ENCODE results near the gene NEU3. TPM values are rescaled to one million over a fixed set of nuclear protein-coding genes. Genes with fewer than 3 reads are reported as not detected.

NEU3 gene
- total and polyA plus RNA-seq, 2 of the 4 experiments (the other 2 are of a cell fraction) = 5.5 to 10.6 TPM

Small RNA genes lying within 50 kb of the gene (microRNA-seq; reads per million reads assigned to microRNA genes)
- gene RNU6-216P (ENCODE audit: insufficient read depth, insufficient read length) = not detected

Small RNA genes lying within 50 kb of the gene (small RNA-seq; reads per million reads assigned to genes)
- 0 to 1.8 (median 0.08) reads per million in 5 experiments for gene RNU6-216P

Other genes starting within 250 kb of the NEU3 start
- gene RNF169, start 240.1 kb upstream of the NEU3 start, total RNA-seq (2012; rRNA removed) = 23.3 and 28.1 TPM in 2 replicates
- gene RNF169, start 240.1 kb upstream of the NEU3 start, polyA plus RNA-seq (2012; rRNA removed) = 3.0 and 3.6 TPM in 2 replicates
- 5.0 and 6.3 TPM in 2 replicates for gene XRRA1, start 39.8 kb upstream of the NEU3 start, total RNA-seq (2012; rRNA removed)
- 4.5 and 5.4 TPM in 2 replicates for gene XRRA1, start 39.8 kb upstream of the NEU3 start, polyA plus RNA-seq (2012; rRNA removed)
- 13.3 and 15.4 TPM in 2 replicates for gene SPCS2, start 39.7 kb upstream of the NEU3 start, total RNA-seq (2012; rRNA removed)
- gene SPCS2, start 39.7 kb upstream of the NEU3 start, polyA plus RNA-seq (2012; rRNA removed) = 68.8 and 76.0 TPM in 2 replicates
- gene OR2AT4, start 107.9 kb downstream of the NEU3 start, total RNA-seq (2012; rRNA removed) = not detected in 2 replicates
- not detected in 2 replicates for gene OR2AT4, start 107.9 kb downstream of the NEU3 start, polyA plus RNA-seq (2012; rRNA removed)
- gene SLCO2B1, start 162.2 kb downstream of the NEU3 start, total RNA-seq (2012; rRNA removed) = not detected in 2 replicates
- gene SLCO2B1, start 162.2 kb downstream of the NEU3 start, polyA plus RNA-seq (2012; rRNA removed) = not detected in 2 replicates